ENCODE data around the gene NUAK1. TPM values are rescaled to one million over a fixed set of nuclear protein-coding genes. Genes with fewer than 3 reads are reported as not detected.

NUAK1 gene
- total RNA-seq, 1 experiment from 2014 or later, result 7.4 TPM

DNA sequence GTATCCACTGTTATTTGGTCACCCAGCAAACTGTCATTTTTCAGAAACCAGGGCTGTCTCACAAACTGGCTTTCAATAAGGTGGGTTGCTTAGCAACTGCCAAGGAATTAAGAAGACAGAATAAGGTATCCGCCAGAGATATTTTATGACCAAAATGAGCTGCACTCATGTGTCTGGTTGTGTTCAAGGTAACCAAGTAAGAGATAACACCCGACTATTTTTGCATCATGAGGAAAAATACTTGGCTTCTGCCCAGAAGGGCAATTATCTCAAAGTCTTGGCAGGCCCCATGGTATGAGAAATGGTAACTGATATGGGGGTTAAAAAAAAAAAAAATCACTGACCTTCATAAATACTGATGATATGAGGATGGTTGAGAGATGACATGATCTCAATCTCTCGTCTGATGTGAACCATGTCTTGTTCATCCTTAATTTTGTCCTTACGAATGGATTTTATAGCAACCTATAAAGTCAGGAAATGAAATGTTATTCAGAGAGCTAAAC, 32.6 kb downstream of the NUAK1 start:
- Histone ChIP-seq H3K4me2 (ENCODE audit: low read length) (no peak overlapping the region), H3K4me3 (replicated peaks in 1 of 2; ENCODE audit: low read depth in 1 of 2, low read length in 2 of 2) (no peak overlapping the region), H3K4me1 (ENCODE audit: control insufficient read depth in 1 of 2, insufficient read depth in 2 of 2, low read length in 2 of 2) (0 out of 4 replicates have a peak, but pooled peaks cover 0 to 3% of the 10 kb centered on the region in 2 experiments), H2AFZ (ENCODE audit: low read depth, low read length, poor library complexity, severe bottlenecking) (no peak overlapping the region), H3K36me3 (ENCODE audit: control insufficient read depth in 1 of 2, insufficient read depth in 2 of 2, low read length in 2 of 2) (no peaks in the 10 kb centered on the region), H3K27me3 (ENCODE audit: insufficient read depth, low read length) (no peaks in the 10 kb centered on the region), H3K9ac (ENCODE audit: low read length) (no peak overlapping the region), H3K9me2 (ENCODE audit: insufficient read depth) (no peaks in the 10 kb centered on the region), H3K9me3 (ENCODE audit: control insufficient read depth in 1 of 2, insufficient read depth in 1 of 2, low read depth in 1 of 2, low read length in 2 of 2) (no peaks in the 10 kb centered on the region), H3K27ac (ENCODE audit: low read depth, low read length) (no peak overlapping the region), H4K20me1 (ENCODE audit: insufficient read depth) (no peaks in the 10 kb centered on the region), H3K79me2 (ENCODE audit: insufficient read depth, low read length) (no peaks in the 10 kb centered on the region)
- ChIA-PET CTCF (no interaction called here), POLR2A (no interaction called here), RAD21 (ENCODE audit: low non-redundant PET in 1 of 2, low total read pairs in 2 of 2, uncharacterized antibody in 2 of 2, unreplicated experiment in 2 of 2) (no interaction called here)
- DNase-seq (ENCODE audit: low read depth, low spot score), result no peak
- no peak for ATAC-seq
- no TSS peak for BruUV-seq (replicated peaks)
- intact Hi-C loops (cut with micrococcal nuclease), result no loop called here
- TF ChIP-seq, protein P1, sequence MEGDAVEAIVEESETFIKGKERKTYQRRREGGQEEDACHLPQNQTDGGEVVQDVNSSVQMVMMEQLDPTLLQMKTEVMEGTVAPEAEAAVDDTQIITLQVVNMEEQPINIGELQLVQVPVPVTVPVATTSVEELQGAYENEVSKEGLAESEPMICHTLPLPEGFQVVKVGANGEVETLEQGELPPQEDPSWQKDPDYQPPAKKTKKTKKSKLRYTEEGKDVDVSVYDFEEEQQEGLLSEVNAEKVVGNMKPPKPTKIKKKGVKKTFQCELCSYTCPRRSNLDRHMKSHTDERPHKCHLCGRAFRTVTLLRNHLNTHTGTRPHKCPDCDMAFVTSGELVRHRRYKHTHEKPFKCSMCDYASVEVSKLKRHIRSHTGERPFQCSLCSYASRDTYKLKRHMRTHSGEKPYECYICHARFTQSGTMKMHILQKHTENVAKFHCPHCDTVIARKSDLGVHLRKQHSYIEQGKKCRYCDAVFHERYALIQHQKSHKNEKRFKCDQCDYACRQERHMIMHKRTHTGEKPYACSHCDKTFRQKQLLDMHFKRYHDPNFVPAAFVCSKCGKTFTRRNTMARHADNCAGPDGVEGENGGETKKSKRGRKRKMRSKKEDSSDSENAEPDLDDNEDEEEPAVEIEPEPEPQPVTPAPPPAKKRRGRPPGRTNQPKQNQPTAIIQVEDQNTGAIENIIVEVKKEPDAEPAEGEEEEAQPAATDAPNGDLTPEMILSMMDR (IDR thresholded peaks at IDR 0.05 in 2 of 3, conservative IDR thresholded peaks at IDR 0.05 in 1 of 3; ENCODE audit: borderline replicate concordance in 1 of 3, insufficient read depth in 1 of 3, low read depth in 2 of 3, low read length in 2 of 3), result no peak

DNA sequence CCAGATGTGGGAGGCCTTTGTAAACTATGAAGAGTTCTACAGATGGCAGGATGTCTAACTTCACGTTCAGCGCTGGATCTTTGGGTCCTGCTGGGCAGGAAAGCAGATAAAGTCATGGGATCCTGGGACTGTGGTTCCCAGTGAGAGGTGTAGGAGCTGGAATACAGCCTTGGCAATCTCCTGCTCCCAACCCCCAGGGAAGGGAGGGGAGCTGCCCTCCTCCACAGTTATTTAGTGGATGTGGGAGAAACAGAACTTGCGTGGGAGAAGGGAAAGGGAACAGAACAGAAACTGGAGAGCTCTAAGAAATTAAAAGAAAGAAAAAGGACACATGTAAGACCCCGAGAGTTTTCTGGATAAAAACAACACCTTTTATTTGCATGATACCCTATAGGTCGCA, 37.0 kb downstream of the NUAK1 start:
- ChIA-PET CTCF (interaction anchor here (1.1 kb wide), 1 partner anchor 34 kb away, joined by 3 read pairs; no protein-coding TSS in a partner anchor), RAD21 (ENCODE audit: low non-redundant PET in 1 of 2, low total read pairs in 2 of 2, uncharacterized antibody in 2 of 2, unreplicated experiment in 2 of 2) (no interaction called here), POLR2A (no interaction called here)
- Histone ChIP-seq H3K4me1 (ENCODE audit: control insufficient read depth in 1 of 2, insufficient read depth in 2 of 2, low read length in 2 of 2) (no peaks in the 10 kb centered on the region), H3K9me3 (ENCODE audit: control insufficient read depth in 1 of 2, insufficient read depth in 1 of 2, low read depth in 1 of 2, low read length in 2 of 2) (no peaks in the 10 kb centered on the region), H3K4me3 (replicated peaks in 1 of 2; ENCODE audit: low read depth in 1 of 2, low read length in 2 of 2) (no peak overlapping the region), H3K36me3 (ENCODE audit: control insufficient read depth in 1 of 2, insufficient read depth in 2 of 2, low read length in 2 of 2) (no peaks in the 10 kb centered on the region), H4K20me1 (ENCODE audit: insufficient read depth) (no peaks in the 10 kb centered on the region), H3K79me2 (ENCODE audit: insufficient read depth, low read length) (no peaks in the 10 kb centered on the region), H3K4me2 (ENCODE audit: low read length) (no peak overlapping the region), H3K27me3 (ENCODE audit: insufficient read depth, low read length) (no peaks in the 10 kb centered on the region), H2AFZ (ENCODE audit: low read depth, low read length, poor library complexity, severe bottlenecking) (no peak overlapping the region), H3K9me2 (ENCODE audit: insufficient read depth) (no peaks in the 10 kb centered on the region), H3K27ac (ENCODE audit: low read depth, low read length) (no peak overlapping the region), H3K9ac (ENCODE audit: low read length) (no peak overlapping the region)
- BruUV-seq (replicated peaks), result no TSS peak
- ATAC-seq (no peak), DNase-seq (ENCODE audit: low read depth, low spot score) (no peak)
- intact Hi-C loops (cut with micrococcal nuclease), result no loop called here
- TF ChIP-seq, protein P2, sequence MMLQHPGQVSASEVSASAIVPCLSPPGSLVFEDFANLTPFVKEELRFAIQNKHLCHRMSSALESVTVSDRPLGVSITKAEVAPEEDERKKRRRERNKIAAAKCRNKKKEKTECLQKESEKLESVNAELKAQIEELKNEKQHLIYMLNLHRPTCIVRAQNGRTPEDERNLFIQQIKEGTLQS (IDR thresholded peaks at IDR 0.05), result no peak
- TF ChIP-seq EZH2phosphoT487 (IDR thresholded peaks at IDR 0.05; ENCODE audit: borderline replicate concordance) (no peak), POLR2AphosphoS5 (IDR thresholded peaks at IDR 0.05; ENCODE audit: low read depth, low read length) (no peak), SRF (IDR thresholded peaks at IDR 0.05; ENCODE audit: low read depth) (no peak), RAD21 (IDR thresholded peaks at IDR 0.05; ENCODE audit: low read depth) (no peak), POLR2A (IDR thresholded peaks at IDR 0.05; ENCODE audit: borderline replicate concordance, extremely low read depth, insufficient read depth, insufficient read length) (no peak), YY1 (IDR thresholded peaks at IDR 0.05; ENCODE audit: extremely low read depth, insufficient replicate concordance, low read depth, low read length) (no peak), JUND (IDR thresholded peaks at IDR 0.05) (no peak), EGR1 (IDR thresholded peaks at IDR 0.05; ENCODE audit: low read depth) (no peak), EZH2 (IDR thresholded peaks at IDR 0.05) (no peak)

Data from HCT116 (cell line).